PC-3 (cell line): ENCODE data around the gene IGSF21.

Source experiments
- EZH2 ChIP-seq: fragments of 300-600 bp; sonication (generic); IDR thresholded peaks from one replicate; pipeline ENCODE4 v1.6.1; 2017; ENCODE audit warnings: antibody characterized with exemption, mild to moderate bottlenecking, low read length; ENCODE audit not compliant: unreplicated experiment
- TF ChIP-seq, protein P1 (sequence below): fragments of 300-600 bp; sonication (generic); conservative IDR thresholded peaks from 2 replicates; pipeline ENCODE4 v1.5.1; 2017; ENCODE audit warnings: antibody characterized with exemption, low read depth, mild to moderate bottlenecking, low read length

DNA sequence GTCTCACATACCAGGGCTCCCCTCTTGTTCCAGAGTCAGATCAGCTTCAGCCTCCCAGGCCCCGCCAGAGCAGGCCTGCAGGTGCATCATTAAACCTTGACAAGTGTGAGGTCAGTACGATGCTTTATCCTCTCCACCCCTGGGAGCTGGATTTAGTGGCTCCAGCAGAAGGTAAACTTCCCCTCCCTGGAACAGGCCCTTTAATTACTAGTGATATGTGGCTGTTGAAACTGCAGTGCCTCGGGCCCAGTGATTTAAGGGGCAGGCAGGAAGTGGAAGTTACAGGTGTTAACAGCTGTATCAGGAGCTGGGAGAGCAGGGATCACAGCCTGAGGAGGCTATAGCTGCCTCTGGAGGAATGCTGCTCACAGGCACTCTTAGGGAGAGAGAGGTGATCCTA, 240.8 kb downstream of the IGSF21 start:
- TF ChIP-seq EZH2: no peak
- TF ChIP-seq, protein P1, sequence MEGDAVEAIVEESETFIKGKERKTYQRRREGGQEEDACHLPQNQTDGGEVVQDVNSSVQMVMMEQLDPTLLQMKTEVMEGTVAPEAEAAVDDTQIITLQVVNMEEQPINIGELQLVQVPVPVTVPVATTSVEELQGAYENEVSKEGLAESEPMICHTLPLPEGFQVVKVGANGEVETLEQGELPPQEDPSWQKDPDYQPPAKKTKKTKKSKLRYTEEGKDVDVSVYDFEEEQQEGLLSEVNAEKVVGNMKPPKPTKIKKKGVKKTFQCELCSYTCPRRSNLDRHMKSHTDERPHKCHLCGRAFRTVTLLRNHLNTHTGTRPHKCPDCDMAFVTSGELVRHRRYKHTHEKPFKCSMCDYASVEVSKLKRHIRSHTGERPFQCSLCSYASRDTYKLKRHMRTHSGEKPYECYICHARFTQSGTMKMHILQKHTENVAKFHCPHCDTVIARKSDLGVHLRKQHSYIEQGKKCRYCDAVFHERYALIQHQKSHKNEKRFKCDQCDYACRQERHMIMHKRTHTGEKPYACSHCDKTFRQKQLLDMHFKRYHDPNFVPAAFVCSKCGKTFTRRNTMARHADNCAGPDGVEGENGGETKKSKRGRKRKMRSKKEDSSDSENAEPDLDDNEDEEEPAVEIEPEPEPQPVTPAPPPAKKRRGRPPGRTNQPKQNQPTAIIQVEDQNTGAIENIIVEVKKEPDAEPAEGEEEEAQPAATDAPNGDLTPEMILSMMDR: no peak
